AG20443 (cell line): ENCODE results near the gene CEACAM19.
"Not testable (repeated sequence)": the region's sequence is repeated elsewhere in the genome, so short reads cannot be mapped to it uniquely, and the experiment has no call there.

ENCODE experiments used
- DNase-seq: peaks from one replicate; pipeline ENCODE4 v3.0.0; 2012; ENCODE audit warnings: low spot score, mixed read lengths

CEACAM19 gene

DNA sequence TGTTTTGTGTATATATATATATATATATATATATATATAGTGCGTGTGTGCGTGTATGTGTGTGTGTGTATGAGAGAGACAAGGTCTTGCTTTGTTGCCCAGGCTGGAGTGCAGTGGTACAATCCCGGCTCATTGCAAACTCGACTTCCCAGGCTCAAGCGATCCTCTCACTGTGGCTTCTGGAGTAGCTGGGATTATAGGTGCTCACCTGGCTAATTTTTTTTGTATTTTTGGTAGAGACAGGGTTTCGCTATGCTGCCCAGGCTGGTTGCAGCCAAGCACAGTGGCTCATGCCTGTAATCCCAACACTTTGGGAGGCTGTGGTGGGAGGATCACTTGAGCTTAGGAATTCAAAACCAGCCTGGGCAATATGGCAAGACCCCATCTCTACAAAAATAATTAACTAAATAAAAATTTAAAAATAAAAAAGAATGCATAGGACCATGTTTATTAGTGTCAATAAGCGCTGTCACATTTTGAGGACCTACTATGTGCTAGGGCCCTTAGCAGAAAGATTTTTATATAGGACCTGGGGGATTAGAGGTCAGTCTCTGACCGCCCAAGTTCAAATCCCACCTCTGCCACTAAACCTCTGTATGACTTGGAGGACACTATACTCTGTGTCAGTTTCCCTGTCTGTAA, 25.8 kb upstream of the CEACAM19 start:
- no peak for DNase-seq

DNA sequence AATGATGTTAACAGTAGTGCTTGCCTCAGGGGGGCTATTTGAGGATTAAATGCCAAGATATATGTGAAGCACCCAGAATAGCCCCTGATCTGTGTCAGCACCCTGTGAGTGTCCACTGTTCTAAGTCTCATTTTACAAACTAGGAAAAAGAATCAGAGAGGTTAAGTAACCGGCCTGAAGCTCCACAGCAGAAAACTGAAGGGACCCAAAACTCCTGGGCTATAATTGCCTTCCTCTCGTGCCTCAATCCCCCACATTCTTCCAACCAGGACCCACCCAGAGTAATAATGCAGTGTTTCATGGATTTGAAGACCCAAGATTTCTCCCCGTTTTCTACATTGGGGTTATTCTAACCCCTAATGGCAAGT, 25.2 kb upstream of the CEACAM19 start:
- no peak for DNase-seq

DNA sequence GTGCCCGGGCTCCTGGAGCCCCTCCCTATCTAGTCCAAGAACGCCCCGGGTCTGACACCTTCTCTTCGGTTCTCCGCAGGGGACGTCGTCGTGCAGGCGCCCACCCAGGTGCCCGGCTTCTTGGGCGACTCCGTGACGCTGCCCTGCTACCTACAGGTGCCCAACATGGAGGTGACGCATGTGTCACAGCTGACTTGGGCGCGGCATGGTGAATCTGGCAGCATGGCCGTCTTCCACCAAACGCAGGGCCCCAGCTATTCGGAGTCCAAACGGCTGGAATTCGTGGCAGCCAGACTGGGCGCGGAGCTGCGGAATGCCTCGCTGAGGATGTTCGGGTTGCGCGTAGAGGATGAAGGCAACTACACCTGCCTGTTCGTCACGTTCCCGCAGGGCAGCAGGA, 24.1 kb upstream of the CEACAM19 start:
- no peak for DNase-seq

DNA sequence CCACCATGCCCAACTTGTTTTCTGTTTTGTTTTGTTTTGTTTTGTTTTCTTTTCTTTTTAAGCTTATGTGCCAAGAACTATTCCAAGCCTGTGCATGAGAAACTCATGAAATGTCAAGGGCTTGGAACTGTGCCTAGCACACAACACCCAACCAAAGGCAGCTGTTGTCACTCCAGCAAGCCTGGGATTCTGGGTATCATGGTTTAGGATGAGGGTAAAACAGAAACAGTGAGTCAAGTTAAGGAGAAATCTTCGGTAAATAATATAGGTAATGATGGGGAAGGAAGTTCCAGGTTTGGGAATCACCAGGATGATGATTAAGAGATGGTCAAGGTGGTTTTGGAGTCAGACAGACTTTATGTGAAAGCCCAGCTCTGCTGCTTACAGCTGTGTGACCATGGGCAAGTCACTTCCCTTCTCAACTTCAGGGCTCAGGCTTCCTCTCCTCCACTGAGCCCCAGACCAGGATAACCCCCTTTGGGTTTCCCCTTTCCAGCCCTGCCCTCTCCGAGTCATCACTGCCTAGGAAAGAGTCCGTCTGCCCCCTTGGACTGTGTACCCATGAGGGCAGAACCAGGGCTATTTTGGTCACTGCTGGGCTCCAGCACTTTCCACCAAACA, 22.5 kb upstream of the CEACAM19 start:
- peak; percentile 73 for DNase-seq

DNA sequence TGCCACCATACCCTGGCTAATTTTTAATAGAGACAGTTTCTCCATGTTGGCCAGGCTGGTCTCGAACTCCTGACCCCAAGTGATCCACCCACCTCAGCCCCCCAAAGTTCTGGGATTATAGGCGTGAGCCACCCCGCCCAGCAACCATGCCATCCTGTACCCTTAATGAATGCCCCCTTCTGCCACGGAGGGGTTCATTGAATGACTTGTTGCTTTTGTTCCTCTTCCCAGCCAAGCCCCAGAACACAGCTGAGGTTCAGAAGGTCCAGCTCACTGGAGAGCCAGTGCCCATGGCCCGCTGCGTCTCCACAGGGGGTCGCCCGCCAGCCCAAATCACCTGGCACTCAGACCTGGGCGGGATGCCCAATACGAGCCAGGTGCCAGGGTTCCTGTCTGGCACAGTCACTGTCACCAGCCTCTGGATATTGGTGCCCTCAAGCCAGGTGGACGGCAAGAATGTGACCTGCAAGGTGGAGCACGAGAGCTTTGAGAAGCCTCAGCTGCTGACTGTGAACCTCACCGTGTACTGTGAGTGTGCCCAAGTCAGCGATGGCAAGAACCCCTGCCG, 21.6 kb upstream of the CEACAM19 start:
- no peak for DNase-seq

DNA sequence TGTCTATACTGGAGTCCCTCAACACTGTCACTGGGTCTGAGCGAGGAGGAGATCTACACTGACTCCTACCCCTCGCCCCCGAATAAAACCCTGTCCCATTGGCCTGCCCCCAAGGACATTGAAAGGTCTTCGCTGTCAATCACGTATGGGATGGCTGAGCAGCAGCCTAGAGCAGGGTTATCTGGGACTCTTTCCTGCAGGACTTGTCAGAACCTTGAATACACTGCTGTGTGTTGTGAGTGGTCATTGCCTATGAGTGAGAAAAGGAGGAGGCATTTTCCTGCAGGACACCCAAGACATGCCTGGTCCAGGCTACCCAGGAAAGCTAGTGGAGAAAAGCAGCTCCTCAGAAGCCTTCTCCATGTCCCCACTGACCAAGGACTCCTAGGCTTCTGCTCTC, 17.9 kb upstream of the CEACAM19 start:
- DNase-seq = no peak

DNA sequence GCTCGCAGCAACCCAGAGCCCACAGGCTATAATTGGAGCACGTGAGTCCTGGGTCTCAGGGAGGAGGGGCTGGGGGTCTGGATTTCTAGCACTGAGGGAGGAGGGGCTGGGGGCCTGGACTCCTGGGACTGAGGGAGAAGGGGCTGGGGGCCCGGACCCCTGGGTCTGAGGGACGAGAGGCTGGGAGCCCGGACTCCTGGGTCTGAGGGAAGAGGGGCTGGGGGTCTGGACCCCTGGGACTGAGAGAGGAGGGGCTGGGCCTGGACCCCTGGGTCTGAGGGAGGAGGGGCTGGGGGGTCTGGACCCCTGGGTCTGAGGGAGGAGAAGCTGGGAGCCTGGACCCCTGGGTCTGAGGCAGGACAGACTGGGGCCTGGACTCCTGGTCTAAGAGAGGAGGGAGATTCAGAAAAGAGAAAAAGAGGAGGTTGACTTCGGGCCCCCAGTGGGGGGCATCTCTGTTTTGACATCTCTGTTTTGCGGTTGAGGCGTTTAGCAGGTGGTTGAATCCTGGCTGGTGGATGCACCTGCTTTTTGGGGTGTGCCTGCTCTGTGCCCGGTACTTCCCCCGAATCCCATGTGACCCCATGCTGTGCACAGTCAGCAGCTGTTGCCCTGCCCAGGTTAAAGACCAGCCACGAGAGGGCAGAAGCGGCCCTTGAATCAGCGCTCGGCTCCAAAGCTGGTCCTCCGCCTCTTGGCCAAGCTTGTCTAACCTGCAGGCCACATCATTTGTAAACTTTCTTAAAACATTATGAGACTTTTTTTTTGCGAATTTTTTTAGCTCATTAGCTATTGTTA, 17.1 kb upstream of the CEACAM19 start:
- peak; percentile 63 for DNase-seq

DNA sequence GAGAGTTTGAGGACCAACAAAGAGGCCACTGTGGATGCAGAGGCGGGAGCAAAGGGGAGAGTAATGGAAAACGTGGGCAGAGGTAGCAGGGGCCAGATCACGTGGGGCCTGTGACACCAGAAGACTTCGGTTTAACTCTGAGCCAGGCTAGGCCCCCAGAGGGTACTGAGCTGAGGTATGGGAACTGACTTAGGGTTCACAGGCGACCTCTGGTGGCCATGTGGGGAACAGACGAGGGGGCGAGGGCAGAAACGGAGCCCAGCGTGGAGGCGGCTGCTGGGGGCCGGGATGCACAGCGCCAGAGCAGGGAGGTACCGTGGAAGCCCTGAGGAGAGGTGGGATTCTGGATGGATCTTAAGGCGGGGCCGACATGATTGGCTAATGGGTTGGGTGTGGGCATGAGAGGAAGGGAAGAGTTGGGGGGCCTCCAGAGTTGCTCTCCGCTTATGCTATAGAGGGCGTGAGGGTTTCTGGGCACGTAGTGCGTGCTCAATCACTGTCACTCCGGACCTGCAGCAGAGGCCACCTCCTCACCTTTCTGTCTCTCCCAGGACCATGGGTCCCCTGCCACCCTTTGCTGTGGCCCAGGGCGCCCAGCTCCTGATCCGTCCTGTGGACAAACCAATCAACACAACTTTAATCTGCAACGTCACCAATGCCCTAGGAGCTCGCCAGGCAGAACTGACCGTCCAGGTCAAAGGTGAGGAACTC, 13.9 kb upstream of the CEACAM19 start:
- peak; percentile 82 for DNase-seq

DNA sequence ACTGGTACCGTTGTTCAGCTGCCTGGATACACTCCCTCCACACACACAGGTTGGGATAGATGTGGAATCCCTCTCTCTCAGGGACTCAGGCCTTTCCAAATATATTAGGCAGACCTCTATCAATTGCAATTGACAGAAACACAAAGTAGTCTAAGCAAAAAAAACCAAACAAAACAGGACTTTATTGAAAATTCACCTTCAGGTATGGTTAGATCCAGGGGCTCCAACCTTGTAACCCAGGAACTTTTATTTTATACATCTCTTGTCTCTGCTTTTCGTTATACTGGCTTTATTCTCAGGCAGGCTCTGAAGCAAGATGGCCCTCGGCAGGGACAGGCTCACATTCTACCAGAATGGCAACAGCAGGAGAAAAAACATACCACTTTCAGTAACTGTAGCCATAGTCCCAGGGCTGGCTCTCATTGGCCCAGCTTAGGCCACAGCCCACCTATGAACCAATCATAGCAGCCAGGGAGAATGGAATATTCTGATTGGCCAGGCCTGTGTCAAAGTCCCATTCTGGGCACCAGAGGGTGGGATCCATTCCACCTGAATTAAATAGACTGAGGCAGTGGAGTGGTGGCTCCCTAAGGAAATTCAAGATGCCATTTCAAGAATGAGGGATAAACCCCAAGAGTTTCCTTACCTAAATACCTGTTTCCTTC, 13.1 kb upstream of the CEACAM19 start:
- no peak for DNase-seq

DNA sequence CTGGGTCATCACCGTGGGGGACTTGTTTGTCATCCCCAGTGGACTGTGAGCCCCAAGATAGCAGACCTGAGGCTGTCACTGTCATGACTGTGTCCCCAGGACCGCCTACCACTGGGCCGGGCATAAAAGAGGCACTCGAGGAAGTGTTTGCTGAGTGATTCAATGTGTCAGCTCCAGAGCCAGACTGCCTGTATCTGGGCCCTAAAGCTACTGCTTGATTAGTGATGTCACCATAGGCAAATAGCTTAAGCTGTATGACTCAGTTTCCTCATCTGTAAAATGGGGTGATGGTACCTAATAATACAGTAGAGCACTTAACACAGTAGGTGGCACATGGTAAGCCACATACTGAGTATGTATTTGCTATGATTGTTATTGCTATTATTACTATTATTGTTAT, 11.2 kb upstream of the CEACAM19 start:
- DNase-seq = no peak

DNA sequence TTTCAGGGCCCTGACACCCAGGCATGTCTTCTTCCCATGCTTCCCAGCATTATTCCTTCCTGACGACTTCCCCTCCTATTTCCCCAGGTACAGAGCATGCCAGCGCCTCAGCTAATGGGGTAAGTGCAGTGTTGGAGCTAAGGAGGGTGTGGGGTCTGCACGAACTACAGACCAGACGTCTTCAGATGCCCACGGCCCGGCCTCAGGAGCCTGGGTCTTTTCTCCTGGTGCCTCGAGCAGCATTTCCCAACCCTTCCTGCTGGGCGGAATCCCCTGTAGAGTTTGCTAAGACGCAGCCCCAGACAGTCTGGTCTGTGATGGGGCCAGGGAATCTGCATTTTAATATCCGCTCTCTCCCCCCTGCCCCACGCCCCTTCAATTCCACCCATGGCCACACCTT, 10.1 kb upstream of the CEACAM19 start:
- no peak for DNase-seq

DNA sequence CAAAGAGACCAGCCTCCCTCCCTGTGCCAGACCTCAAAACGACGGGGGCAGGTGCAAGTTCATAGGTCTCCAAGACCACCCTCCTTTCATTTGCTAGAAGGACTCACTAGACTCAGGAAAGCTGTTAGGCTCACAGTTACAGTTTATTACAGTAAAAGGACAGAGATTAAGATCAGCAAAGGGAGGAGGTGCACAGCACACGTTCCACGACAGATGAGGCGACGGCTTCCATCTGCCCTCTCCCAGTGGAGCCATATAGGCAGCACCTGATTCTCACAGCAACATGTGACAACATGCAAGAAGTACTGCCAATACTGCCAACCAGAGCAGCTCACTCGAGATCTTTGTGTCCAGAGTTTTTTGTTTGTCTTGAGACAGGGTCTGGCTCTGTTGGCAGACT, 9.4 kb upstream of the CEACAM19 start:
- DNase-seq = no peak

DNA sequence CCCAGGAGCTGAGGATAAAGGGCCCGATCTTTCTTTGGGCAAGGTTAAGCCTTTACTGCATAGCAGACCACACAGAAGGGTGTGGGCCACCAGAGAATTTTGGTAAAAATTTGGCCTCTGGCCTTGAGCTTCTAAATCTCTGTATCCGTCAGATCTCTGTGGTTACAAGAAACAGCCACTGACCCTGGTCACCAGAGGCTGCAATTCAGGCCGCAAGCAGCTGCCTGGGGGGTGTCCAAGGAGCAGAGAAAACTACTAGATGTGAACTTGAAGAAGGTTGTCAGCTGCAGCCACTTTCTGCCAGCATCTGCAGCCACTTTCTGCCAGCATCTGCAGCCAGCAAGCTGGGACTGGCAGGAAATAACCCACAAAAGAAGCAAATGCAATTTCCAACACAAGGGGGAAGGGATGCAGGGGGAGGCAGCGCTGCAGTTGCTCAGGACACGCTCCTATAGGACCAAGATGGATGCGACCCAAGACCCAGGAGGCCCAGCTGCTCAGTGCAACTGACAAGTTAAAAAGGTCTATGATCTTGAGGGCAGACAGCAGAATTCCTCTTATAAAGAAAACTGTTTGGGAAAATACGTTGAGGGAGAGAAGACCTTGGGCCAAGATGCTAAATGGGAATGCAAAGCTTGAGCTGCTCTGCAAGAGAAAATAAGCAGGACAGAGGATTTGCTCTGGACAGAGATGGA, 8.4 kb upstream of the CEACAM19 start:
- DNase-seq = peak; percentile 52

DNA sequence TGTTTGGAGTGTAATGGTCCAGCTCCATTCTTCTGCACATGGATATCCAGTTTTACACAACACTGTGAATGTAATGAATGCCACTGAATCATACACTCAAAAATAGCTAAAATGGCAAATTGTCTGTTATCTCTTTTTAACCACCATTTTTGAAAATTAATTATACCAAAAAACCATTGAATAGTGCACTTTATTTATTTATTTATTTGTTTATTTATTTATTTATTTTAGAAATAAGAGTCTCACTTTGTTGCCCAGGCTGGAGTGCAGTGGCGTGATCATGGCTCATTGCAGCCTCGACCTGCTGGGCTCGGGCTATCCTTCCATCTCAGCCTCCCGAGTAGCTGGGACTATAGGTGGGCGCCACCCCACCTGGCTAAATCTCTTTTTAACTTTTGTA, 7.3 kb upstream of the CEACAM19 start:
- no peak for DNase-seq

DNA sequence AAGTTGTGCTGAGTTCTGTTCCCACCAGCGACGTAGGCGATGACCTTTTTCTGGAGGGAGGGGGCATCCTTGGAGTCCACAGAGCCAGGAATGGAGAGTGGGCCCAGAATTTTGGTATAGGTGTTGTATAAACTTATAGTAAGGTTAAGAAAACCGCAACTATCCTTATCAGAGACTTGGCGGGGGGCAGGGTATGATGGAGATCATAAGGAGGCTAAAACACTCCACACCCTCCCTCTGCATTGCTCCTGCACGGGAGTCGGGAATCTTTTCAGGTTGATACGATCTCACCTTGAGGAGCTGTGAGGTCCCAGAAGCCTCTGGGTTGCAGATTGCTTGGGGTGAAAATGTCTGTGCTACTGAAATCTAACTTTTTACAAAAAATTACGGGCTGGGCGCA, 6.3 kb upstream of the CEACAM19 start:
- no peak for DNase-seq

DNA sequence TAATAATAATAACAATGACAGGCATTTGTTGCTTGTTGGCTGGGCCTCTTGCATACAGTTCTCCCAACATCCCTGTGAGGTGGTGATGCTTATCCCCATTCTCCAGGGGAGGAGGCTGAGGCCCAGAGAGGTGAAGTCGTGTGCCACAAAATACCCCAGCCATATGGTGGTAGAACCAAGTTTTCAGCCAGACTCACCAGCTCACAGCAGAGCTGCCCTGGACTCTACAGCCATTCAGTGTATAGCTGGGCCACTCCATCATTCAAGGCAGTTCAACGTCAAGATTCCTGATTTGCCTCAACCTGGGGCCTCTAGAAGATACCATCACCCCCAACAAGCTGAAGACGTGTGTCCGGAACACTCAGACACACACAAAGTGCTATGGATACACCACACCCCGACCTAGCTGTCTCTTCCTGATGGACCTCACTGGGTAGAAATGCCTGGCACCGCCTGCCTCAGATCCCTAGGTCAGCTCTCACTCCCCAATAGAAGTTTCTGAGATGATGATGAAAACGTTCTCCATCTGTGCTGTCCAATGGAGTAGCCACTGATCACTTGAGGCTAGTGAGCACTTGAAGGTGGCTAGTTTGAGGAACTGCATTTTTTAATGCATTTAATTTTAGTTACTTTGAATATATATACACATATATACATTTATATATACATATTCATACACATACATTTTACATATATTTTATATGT, 4.3 kb upstream of the CEACAM19 start:
- DNase-seq = no peak

DNA sequence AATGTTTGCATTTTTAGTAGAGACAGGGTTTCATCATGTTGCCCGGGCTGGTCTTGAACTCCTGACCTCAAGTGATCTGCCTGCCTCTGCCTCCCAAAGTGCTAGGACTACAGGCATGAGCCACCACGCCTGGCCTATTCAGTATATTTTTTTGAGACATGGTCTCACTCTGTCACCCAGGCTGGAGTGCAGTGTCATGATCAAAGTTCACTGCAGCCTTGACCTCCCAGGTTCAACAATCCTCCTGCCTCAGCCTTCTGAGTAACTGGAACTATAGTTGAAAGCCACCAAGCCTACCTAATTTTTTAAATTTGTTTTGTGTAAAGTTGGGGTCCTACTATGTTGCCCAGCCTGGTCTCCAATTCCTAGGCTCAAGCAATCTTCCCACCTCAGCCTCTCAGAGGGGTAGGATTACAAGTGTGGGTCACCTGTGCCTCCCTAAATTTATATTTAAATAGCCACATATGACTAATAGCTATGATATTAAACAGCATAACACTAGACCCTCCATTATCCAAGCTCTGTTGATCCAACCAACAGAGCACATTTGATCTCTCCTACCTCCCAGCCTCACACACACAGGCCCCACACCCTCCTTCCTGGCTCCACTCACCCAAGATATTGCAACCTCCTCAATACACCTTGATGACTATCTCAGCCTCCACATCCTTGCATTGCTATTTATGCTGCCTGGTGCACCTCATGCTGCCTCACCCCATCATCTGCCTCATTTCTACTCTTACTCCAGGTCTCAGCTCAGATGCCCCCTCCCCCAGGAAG, 2.1 kb upstream of the CEACAM19 start:
- no peak for DNase-seq

DNA sequence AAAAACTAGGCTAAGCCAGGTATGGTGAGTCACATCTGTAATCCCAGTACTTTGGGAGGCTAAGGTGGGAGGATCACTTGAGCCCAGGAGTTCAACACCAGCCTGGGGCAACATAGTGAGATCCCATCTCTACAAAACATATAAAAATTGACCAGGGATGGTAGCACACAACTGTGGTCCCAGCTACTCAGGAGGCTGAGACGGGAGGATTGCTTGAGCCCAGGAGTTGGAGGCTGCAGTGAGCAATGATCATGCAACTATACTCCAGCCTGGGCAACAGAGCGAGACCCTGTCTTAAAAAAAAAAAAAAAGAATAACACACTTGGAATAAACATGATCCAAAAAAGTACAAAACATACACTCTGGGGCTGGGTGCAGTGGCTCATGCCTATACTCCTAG, 1.3 kb upstream of the CEACAM19 start:
- not testable (repeated sequence) for DNase-seq

DNA sequence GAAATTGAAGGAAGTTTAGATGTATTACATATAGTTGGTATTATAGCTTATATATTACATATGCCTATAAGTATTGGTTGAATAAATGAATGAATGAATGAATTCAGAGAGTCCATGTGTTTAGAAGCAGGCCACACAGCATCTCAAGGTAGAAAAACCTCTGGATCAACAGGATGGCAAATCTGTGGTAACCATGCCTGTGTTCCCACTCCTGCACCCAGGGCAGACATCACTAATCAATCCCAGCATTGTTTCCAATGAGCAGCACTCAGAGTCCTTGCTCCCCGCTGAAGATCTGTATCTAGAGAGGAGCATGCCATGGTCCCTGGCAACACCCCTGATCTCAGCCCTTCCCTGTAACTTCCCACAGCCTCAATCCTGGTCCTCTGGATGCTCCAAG, 944 bp downstream of the CEACAM19 start:
- no peak for DNase-seq

DNA sequence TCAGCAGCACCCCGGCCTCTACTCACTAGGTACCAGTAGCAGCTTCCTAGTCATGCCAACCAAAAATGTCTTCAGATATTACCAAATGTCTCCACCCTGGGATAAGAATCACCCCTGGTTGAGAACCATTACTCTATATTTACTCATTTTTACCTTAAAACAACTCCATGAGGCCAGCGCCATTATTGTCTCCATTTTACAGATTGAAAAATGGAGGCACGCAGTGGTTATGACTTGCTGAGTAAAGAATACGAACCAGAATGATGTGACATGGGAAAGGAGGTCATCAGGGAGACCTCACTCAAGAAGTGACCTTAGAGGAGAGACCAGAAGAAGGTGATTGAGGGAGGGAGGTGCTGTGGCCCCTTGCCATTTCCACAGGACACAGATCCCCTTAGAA, 2.2 kb downstream of the CEACAM19 start:
- DNase-seq = no peak
